Measurements from ENCODE around the gene NEU2.
A peak's percentile ranks its signal among the peaks of the same experiment; 100 is the strongest.
"Not testable (repeated sequence)": the region's sequence is repeated elsewhere in the genome, so short reads cannot be mapped to it uniquely, and the experiment has no call there.

The NEU2 gene

DNA sequence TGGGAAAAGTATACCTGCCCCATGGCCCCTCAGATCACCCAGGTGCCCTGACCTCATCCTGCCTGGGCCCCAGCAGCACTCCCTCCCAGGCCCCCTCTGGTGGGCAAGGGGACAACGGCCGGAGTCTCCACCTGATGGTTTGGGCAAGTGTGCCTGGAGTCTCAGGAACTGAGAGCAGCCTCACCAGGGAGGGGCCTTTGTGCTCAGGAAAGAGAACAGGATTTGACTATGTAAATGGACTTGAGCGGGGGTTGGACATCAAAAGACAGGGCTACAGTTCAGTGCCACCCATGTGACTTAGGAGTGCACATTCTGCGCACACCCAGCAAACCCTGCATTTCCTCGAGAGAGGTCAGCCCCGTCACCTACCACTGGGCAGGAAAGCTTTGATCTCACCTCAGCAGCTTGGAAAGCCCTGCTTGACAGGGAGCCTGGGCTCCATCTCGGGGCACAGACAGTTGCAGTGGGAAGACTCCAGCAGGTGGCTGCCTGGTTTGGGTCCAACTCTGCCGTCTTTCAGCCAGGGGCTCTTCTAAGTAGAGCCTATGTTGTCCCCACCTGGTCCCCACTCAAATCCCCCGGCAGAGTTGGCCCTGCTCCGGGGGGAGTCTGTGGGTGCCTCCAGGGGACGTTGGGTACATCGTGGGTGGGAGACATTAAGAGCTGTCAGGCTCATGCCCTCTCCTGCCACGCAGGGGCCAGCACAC, 30.9 kb downstream of the NEU2 start:
- H3K27me3 ChIP-seq (ENCODE audit: control insufficient read depth in 2 of 2, insufficient read depth in 2 of 2, low read length in 2 of 2) = no peaks in the 10 kb centered on the region
- H3K36me3 ChIP-seq (ENCODE audit: control insufficient read depth in 2 of 2, insufficient read depth in 2 of 2, low read length in 2 of 2) = peaks cover 0 to 4% of the 10 kb centered on the region in 2 donors
- H3K9me3 ChIP-seq (ENCODE audit: control insufficient read depth in 2 of 2, low read length in 2 of 2) = no peaks in the 10 kb centered on the region
- peak overlapping the region; percentile 49 to 86 for H3K27ac ChIP-seq (ENCODE audit: low read depth in 2 of 2, low read length in 2 of 2)
- peaks cover 22 to 32% of the 10 kb centered on the region in 2 donors for H3K4me1 ChIP-seq (ENCODE audit: control insufficient read depth in 2 of 2, insufficient read depth in 2 of 2, low read length in 2 of 2)
- H3K4me3 ChIP-seq (ENCODE audit: low read length in 2 of 2) = peak overlapping the region in 1 of 2 donors; percentile 78
- H3K9ac ChIP-seq (ENCODE audit: low read depth in 1 of 2, low read length in 2 of 2) = no peak overlapping the region

- H3K9me3 ChIP-seq (ENCODE audit: control insufficient read depth in 2 of 2, low read length in 2 of 2) = no peaks in the 10 kb centered on the region
- no peak overlapping the region for H3K9ac ChIP-seq (ENCODE audit: low read depth in 1 of 2, low read length in 2 of 2)
- H3K27ac ChIP-seq (ENCODE audit: low read depth in 2 of 2, low read length in 2 of 2) = peak overlapping the region; percentile 49 to 86
- H3K27me3 ChIP-seq (ENCODE audit: control insufficient read depth in 2 of 2, insufficient read depth in 2 of 2, low read length in 2 of 2) = no peaks in the 10 kb centered on the region
- H3K4me1 ChIP-seq (ENCODE audit: control insufficient read depth in 2 of 2, insufficient read depth in 2 of 2, low read length in 2 of 2) = peaks cover 22 to 32% of the 10 kb centered on the region in 2 donors
- H3K4me3 ChIP-seq (ENCODE audit: low read length in 2 of 2) = peak overlapping the region in 1 of 2 donors; percentile 35
- H3K36me3 ChIP-seq (ENCODE audit: control insufficient read depth in 2 of 2, insufficient read depth in 2 of 2, low read length in 2 of 2) = peaks cover 0 to 4% of the 10 kb centered on the region in 2 donors
These were observed 31.5 kb downstream of the NEU2 start for GRCh38 chr2:233063976-233064411.

- peaks cover 0 to 4% of the 10 kb centered on the region in 2 donors for H3K36me3 ChIP-seq (ENCODE audit: control insufficient read depth in 2 of 2, insufficient read depth in 2 of 2, low read length in 2 of 2)
- no peaks in the 10 kb centered on the region for H3K27me3 ChIP-seq (ENCODE audit: control insufficient read depth in 2 of 2, insufficient read depth in 2 of 2, low read length in 2 of 2)
- no peak overlapping the region for H3K9ac ChIP-seq (ENCODE audit: low read depth in 1 of 2, low read length in 2 of 2)
- H3K9me3 ChIP-seq (ENCODE audit: control insufficient read depth in 2 of 2, low read length in 2 of 2) = no peaks in the 10 kb centered on the region
- H3K4me3 ChIP-seq (ENCODE audit: low read length in 2 of 2) = peak overlapping the region in 1 of 2 donors; percentile 13
- no peak overlapping the region for H3K27ac ChIP-seq (ENCODE audit: low read depth in 2 of 2, low read length in 2 of 2)
- peaks cover 19 to 25% of the 10 kb centered on the region in 2 donors for H3K4me1 ChIP-seq (ENCODE audit: control insufficient read depth in 2 of 2, insufficient read depth in 2 of 2, low read length in 2 of 2)
These were observed 32.2 kb downstream of the NEU2 start for GRCh38 chr2:233064530-233065199.

- peaks cover 18 to 24% of the 10 kb centered on the region in 2 donors for H3K4me1 ChIP-seq (ENCODE audit: control insufficient read depth in 2 of 2, insufficient read depth in 2 of 2, low read length in 2 of 2)
- not testable (repeated sequence) for H3K36me3 ChIP-seq (ENCODE audit: control insufficient read depth in 2 of 2, insufficient read depth in 2 of 2, low read length in 2 of 2); H3K9ac ChIP-seq (ENCODE audit: low read depth in 1 of 2, low read length in 2 of 2); H3K4me3 ChIP-seq (ENCODE audit: low read length in 2 of 2); H3K27me3 ChIP-seq (ENCODE audit: control insufficient read depth in 2 of 2, insufficient read depth in 2 of 2, low read length in 2 of 2); H3K9me3 ChIP-seq (ENCODE audit: control insufficient read depth in 2 of 2, low read length in 2 of 2); H3K27ac ChIP-seq (ENCODE audit: low read depth in 2 of 2, low read length in 2 of 2)
These were observed 32.7 kb downstream of the NEU2 start for GRCh38 chr2:233065200-233065589.

GRCh38 chr2:233065954-233066470, 33.5 kb downstream of the NEU2 start:
- Histone ChIP-seq H3K4me3 (ENCODE audit: low read length in 2 of 2) (no peak overlapping the region), H3K36me3 (ENCODE audit: control insufficient read depth in 2 of 2, insufficient read depth in 2 of 2, low read length in 2 of 2) (peaks cover 0 to 4% of the 10 kb centered on the region in 2 donors), H3K27me3 (ENCODE audit: control insufficient read depth in 2 of 2, insufficient read depth in 2 of 2, low read length in 2 of 2) (no peaks in the 10 kb centered on the region), H3K27ac (ENCODE audit: low read depth in 2 of 2, low read length in 2 of 2) (no peak overlapping the region), H3K4me1 (ENCODE audit: control insufficient read depth in 2 of 2, insufficient read depth in 2 of 2, low read length in 2 of 2) (peaks cover 18 to 24% of the 10 kb centered on the region in 2 donors), H3K9me3 (ENCODE audit: control insufficient read depth in 2 of 2, low read length in 2 of 2) (no peaks in the 10 kb centered on the region), H3K9ac (ENCODE audit: low read depth in 1 of 2, low read length in 2 of 2) (no peak overlapping the region)

DNA sequence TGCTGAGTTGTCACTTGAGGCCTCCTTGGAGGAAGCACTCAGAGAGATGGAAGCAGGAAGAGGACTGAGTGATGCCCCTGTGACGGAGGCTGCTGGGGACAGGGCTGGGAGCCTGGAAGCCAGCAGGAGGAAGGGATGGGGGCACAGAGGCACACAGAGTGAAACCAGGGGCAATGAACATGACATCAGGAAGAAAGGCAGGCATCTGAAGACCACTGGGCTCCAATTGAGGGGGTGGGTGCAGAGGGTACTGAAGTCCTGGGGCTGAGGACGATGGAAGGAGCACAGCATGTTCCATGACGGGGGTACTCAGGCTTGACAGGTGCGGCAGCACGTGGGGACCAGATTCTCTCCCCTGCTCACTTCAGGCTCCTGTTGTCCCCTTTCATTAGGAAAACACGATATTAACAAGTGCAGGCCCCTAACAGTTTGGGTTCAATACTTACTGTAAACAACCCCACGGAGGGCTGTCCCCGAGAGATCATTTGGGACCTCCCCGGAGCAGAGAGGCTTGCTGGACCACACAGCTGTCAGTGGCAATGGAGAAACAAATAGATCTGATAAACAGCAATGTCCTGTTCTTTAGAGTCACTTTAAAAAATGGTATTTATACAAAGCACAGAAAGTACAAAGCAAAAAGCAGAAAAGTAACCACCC, 36.4 kb downstream of the NEU2 start:
- peaks cover 0 to 4% of the 10 kb centered on the region in 2 donors for H3K9me3 ChIP-seq (ENCODE audit: control insufficient read depth in 2 of 2, low read length in 2 of 2)
- H3K4me1 ChIP-seq (ENCODE audit: control insufficient read depth in 2 of 2, insufficient read depth in 2 of 2, low read length in 2 of 2) = peaks cover 4 to 13% of the 10 kb centered on the region in 2 donors
- no peak overlapping the region for H3K4me3 ChIP-seq (ENCODE audit: low read length in 2 of 2)
- no peak overlapping the region for H3K9ac ChIP-seq (ENCODE audit: low read depth in 1 of 2, low read length in 2 of 2)
- H3K36me3 ChIP-seq (ENCODE audit: control insufficient read depth in 2 of 2, insufficient read depth in 2 of 2, low read length in 2 of 2) = peaks cover 0 to 4% of the 10 kb centered on the region in 2 donors
- H3K27ac ChIP-seq (ENCODE audit: low read depth in 2 of 2, low read length in 2 of 2) = no peak overlapping the region
- H3K27me3 ChIP-seq (ENCODE audit: control insufficient read depth in 2 of 2, insufficient read depth in 2 of 2, low read length in 2 of 2) = no peaks in the 10 kb centered on the region

DNA sequence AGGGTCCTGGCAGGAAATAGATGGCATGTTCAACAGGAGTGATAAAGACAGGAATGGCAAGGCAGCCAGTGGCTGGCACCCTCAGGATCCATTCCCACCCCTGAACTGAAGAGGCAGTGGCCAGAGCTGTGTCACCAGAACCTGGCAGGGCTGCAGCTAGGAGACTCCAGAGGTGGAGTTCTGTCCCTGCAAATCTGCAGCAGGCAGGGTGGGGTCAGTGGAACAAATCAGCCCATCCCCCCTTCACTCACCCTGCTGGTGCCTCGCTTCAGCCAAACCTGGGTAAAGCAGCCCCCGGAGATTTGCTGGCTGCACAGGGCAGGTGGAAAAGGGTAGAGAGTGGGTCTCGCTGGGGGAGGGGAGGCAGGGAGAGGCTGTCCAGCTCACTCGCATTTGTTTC, 40.4 kb downstream of the NEU2 start:
- H3K4me1 ChIP-seq (ENCODE audit: control insufficient read depth in 2 of 2, insufficient read depth in 2 of 2, low read length in 2 of 2) = peaks cover 14 to 21% of the 10 kb centered on the region in 2 donors
- no peaks in the 10 kb centered on the region for H3K36me3 ChIP-seq (ENCODE audit: control insufficient read depth in 2 of 2, insufficient read depth in 2 of 2, low read length in 2 of 2)
- peaks cover 0 to 4% of the 10 kb centered on the region in 2 donors for H3K9me3 ChIP-seq (ENCODE audit: control insufficient read depth in 2 of 2, low read length in 2 of 2)
- H3K9ac ChIP-seq (ENCODE audit: low read depth in 1 of 2, low read length in 2 of 2) = no peak overlapping the region
- no peaks in the 10 kb centered on the region for H3K27me3 ChIP-seq (ENCODE audit: control insufficient read depth in 2 of 2, insufficient read depth in 2 of 2, low read length in 2 of 2)
- H3K27ac ChIP-seq (ENCODE audit: low read depth in 2 of 2, low read length in 2 of 2) = no peak overlapping the region
- H3K4me3 ChIP-seq (ENCODE audit: low read length in 2 of 2) = no peak overlapping the region

DNA sequence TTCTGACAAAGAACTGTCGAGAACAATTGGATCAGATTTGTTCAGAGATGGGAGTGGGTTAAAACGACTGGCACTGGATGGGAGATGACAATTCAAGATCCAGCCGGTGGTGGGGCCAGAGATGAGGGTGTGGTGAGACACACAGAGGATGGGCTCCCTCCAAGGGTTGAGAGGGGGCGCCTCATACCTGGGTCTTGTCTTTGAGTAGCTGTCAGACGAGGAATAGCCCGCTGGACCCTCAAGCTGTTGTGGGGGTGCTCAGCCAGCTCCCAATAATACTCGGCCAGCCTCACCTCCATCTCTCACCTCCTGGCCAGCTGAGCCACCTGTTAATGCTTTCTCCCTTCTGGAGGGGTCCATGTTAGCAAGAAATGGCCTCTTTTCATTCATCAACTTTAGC, 41.6 kb downstream of the NEU2 start:
- peaks cover 14 to 21% of the 10 kb centered on the region in 2 donors for H3K4me1 ChIP-seq (ENCODE audit: control insufficient read depth in 2 of 2, insufficient read depth in 2 of 2, low read length in 2 of 2)
- no peak overlapping the region for H3K27ac ChIP-seq (ENCODE audit: low read depth in 2 of 2, low read length in 2 of 2)
- no peaks in the 10 kb centered on the region for H3K36me3 ChIP-seq (ENCODE audit: control insufficient read depth in 2 of 2, insufficient read depth in 2 of 2, low read length in 2 of 2)

DNA sequence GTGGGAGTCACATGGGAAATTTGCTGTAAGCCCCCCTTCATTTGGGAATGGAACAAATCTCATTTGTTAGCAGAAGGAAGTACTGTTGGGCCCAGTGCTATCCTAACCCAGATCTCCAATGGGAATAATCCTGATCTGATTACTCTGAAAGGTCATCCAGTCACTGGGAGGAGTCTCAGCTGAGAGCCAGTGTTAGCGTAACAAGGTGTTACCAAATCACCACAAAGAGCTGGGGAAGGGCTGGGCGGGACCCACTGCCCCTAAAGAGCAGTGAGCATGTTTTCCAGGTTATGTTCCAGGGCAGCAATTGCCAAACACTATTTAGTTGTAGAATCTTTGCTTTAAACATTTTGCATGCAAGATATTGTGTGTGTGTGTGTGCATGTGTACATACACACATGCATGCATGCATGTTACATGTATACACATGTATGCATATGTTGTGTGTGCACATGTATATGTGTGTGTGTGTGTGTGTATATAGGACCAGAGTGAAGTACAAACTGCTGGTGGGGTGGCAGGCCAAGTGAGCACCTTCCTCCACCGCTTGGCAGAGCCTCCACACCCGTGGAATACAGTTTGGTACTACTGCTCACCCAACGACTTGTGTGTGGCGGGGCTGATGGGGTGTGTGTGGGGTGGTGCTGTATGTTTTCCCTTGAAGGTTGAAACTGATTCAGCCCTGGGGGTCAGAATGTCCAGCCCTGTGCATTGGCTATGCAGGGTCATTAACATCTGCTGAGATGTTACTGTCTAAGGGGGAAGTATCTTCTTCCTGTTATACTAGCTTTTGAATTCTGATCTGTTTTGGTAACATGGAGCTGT, 42.9 kb downstream of the NEU2 start:
- Histone ChIP-seq H3K4me1 (ENCODE audit: control insufficient read depth in 2 of 2, insufficient read depth in 2 of 2, low read length in 2 of 2) (peaks cover 14 to 21% of the 10 kb centered on the region in 2 donors), H3K36me3 (ENCODE audit: control insufficient read depth in 2 of 2, insufficient read depth in 2 of 2, low read length in 2 of 2) (no peaks in the 10 kb centered on the region), H3K27me3 (ENCODE audit: control insufficient read depth in 2 of 2, insufficient read depth in 2 of 2, low read length in 2 of 2) (no peaks in the 10 kb centered on the region), H3K27ac (ENCODE audit: low read depth in 2 of 2, low read length in 2 of 2) (peak overlapping the region; percentile 50 to 75), H3K9ac (ENCODE audit: low read depth in 1 of 2, low read length in 2 of 2) (no peak overlapping the region), H3K4me3 (ENCODE audit: low read length in 2 of 2) (peak overlapping the region in 1 of 2 donors; percentile 5), H3K9me3 (ENCODE audit: control insufficient read depth in 2 of 2, low read length in 2 of 2) (peaks cover 0 to 4% of the 10 kb centered on the region in 2 donors)

More for the DNA sequence above, 41.6 kb downstream of the NEU2 start:
- H3K4me3 ChIP-seq (ENCODE audit: low read length in 2 of 2) = no peak overlapping the region
- no peak overlapping the region for H3K9ac ChIP-seq (ENCODE audit: low read depth in 1 of 2, low read length in 2 of 2)
- H3K9me3 ChIP-seq (ENCODE audit: control insufficient read depth in 2 of 2, low read length in 2 of 2) = peaks cover 0 to 4% of the 10 kb centered on the region in 2 donors
- H3K27me3 ChIP-seq (ENCODE audit: control insufficient read depth in 2 of 2, insufficient read depth in 2 of 2, low read length in 2 of 2) = no peaks in the 10 kb centered on the region
